K562 (cell line): ENCODE results near the gene ACACB. TPM values are rescaled to one million over a fixed set of nuclear protein-coding genes. Genes with fewer than 3 reads are reported as not detected.

Experiments
- KLF10 ChIP-seq: fragments of 250-450 bp; sonication (Bioruptor Pico); IDR thresholded peaks from 2 replicates; pipeline ENCODE4 v1.6.1; 2021; ENCODE audit warnings: matching md5 sums
- polyA plus RNA-seq, 8 experiments: library from polyadenylated mRNA; depleted of rRNA in 4 of 8; stranded (reverse) in 5 of 8; unstranded in 3 of 8; fragments of >200 nt; fragmentation: Nextera tagmentation in 2 of 8; fragmentation: Illumina TruSeq in 1 of 8; extraction: Ambion mirVana in 2 of 8; extraction: Trizol in 1 of 8; gene quantifications; 2 replicates each; pipeline versions ENCODE4 v1.2.1 to v1.2.3, GENCODE V29; 2011 to 2014; ENCODE audit warnings: inconsistent platforms in 1 of 8, missing spikeins in 1 of 8
- total RNA-seq, 7 experiments: library from RNA; depleted of rRNA in 6 of 7; stranded (reverse); fragments of >200 nt in 6 of 7; fragmentation: Illumina TruSeq in 2 of 7; extraction: Trizol in 2 of 7; gene quantifications; 2 replicates each; pipeline versions ENCODE4 v1.2.1 to v1.2.3, GENCODE V29; 2011 to 2021; ENCODE audit warnings: low replicate concordance in 1 of 7
- TF ChIP-seq, protein P1 (sequence below): fragments of 450-650 bp; IDR thresholded peaks from 2 replicates; pipeline ENCODE4 v1.6.1; 2016; ENCODE audit warnings: low read depth

Gene ACACB
- total and polyA plus RNA-seq, 9 of the 15 experiments (the other 6 are each of a cell fraction or from before 2014, with no cell fraction given) = 0.10 to 2.5 (median 0.83) TPM

DNA sequence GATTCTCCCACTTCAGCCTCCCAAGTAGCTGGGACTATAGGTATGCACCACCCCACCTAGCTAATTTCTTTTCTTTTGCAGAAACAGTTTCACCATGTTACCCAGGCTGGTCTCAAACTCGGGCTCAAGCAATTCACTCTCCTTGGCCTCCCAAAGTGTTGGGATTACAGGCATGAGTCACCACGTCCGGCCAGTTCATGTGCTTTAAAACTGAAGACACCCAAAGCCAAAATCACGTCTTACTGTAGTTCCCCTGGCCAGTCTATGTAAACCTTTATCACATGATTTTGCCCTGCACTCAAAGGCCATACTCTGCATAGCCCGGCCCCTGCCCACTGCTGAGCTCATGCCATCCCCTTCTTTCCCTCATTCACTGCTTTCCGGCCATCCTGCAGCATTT is 27.6 kb upstream of the ACACB start (continued):
- TF ChIP-seq, protein P1, sequence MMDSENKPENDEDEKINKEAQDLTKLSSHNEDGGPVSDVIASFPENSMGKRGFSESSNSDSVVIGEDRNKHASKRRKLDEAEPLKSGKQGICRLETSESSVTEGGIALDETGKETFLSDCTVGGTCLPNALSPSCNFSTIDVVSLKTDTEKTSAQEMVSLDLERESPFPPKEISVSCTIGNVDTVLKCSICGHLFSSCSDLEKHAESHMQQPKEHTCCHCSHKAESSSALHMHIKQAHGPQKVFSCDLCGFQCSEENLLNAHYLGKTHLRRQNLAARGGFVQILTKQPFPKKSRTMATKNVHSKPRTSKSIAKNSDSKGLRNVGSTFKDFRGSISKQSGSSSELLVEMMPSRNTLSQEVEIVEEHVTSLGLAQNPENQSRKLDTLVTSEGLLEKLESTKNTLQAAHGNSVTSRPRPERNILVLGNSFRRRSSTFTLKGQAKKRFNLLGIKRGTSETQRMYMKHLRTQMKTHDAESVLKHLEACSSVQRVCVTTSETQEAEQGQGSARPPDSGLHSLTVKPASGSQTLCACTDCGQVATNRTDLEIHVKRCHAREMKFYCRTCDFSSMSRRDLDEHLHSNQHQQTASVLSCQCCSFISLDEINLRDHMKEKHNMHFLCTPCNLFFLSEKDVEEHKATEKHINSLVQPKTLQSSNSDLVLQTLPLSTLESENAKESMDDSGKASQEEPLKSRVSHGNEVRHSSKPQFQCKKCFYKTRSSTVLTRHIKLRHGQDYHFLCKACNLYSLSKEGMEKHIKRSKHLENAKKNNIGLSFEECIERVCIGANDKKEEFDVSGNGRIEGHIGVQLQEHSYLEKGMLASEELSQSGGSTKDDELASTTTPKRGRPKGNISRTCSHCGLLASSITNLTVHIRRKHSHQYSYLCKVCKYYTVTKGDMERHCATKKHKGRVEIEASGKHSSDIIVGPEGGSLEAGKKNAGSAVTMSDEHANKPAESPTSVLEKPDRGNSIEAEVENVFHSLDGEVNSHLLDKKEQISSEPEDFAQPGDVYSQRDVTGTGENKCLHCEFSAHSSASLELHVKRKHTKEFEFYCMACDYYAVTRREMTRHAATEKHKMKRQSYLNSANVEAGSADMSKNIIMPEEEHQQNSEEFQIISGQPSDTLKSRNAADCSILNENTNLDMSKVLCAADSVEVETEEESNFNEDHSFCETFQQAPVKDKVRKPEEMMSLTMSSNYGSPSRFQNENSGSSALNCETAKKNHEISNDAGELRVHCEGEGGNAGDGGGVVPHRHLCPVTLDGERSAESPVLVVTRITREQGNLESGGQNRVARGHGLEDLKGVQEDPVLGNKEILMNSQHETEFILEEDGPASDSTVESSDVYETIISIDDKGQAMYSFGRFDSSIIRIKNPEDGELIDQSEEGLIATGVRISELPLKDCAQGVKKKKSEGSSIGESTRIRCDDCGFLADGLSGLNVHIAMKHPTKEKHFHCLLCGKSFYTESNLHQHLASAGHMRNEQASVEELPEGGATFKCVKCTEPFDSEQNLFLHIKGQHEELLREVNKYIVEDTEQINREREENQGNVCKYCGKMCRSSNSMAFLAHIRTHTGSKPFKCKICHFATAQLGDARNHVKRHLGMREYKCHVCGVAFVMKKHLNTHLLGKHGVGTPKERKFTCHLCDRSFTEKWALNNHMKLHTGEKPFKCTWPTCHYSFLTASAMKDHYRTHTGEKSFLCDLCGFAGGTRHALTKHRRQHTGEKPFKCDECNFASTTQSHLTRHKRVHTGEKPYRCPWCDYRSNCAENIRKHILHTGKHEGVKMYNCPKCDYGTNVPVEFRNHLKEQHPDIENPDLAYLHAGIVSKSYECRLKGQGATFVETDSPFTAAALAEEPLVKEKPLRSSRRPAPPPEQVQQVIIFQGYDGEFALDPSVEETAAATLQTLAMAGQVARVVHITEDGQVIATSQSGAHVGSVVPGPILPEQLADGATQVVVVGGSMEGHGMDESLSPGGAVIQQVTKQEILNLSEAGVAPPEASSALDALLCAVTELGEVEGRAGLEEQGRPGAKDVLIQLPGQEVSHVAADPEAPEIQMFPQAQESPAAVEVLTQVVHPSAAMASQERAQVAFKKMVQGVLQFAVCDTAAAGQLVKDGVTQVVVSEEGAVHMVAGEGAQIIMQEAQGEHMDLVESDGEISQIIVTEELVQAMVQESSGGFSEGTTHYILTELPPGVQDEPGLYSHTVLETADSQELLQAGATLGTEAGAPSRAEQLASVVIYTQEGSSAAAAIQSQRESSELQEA = no peak
- TF ChIP-seq KLF10 (CRISPR knock-in tag) = no peak
